Measurements from ENCODE around the gene AMY1A.
"Not testable (repeated sequence)": the region's sequence is repeated elsewhere in the genome, so short reads cannot be mapped to it uniquely, and the experiment has no call there.

AMY1A gene

GRCh38 chr1:103655460-103655859 is at the start of gene AMY1A:
AMY1A (plus strand) TSS chr1:103655760; CDS start chr1:103656331, 571 bp downstream.
- DNase-seq = not testable (repeated sequence)

GRCh38 chr1:103616362-103616761 is 39.2 kb upstream of the AMY1A start:
- DNase-seq = no peak

- DNase-seq = not testable (repeated sequence)
Measured at GRCh38 chr1:103616994-103617477, 38.5 kb upstream of the AMY1A start, which contains the start of gene AMY2A. AMY2A (plus strand) TSS chr1:103617427; CDS start chr1:103617441, 14 bp downstream.

GRCh38 chr1:103627436-103627835 is 28.1 kb upstream of the AMY1A start:
- DNase-seq = not testable (repeated sequence)

GRCh38 chr1:103641194-103641593 is 14.4 kb upstream of the AMY1A start:
- not testable (repeated sequence) for DNase-seq

GRCh38 chr1:103643908-103644307 is 11.7 kb upstream of the AMY1A start:
- not testable (repeated sequence) for DNase-seq

GRCh38 chr1:103650305-103650704 is 5.3 kb upstream of the AMY1A start:
- DNase-seq = not testable (repeated sequence)

- not testable (repeated sequence) for DNase-seq
Measured at GRCh38 chr1:103650889-103651288, 4.7 kb upstream of the AMY1A start.

- DNase-seq = not testable (repeated sequence)
Measured at GRCh38 chr1:103654133-103654532, 1.4 kb upstream of the AMY1A start.

- DNase-seq = not testable (repeated sequence)
Measured at GRCh38 chr1:103676335-103676734, 20.8 kb downstream of the AMY1A start.

- DNase-seq = not testable (repeated sequence)
Measured at GRCh38 chr1:103696110-103696509, 40.5 kb downstream of the AMY1A start, which contains the start of gene AMY1B. AMY1B (minus strand) TSS chr1:103696210; CDS start chr1:103695639, 571 bp downstream.

- not testable (repeated sequence) for DNase-seq
Measured at GRCh38 chr1:103697430-103697829, 41.9 kb downstream of the AMY1A start.

GRCh38 chr1:103700669-103701068 is 45.1 kb downstream of the AMY1A start:
- DNase-seq = not testable (repeated sequence)

GRCh38 chr1:103701256-103701655 is 45.7 kb downstream of the AMY1A start:
- not testable (repeated sequence) for DNase-seq

- DNase-seq = not testable (repeated sequence)
Measured at GRCh38 chr1:103707670-103708069, 52.1 kb downstream of the AMY1A start.

GRCh38 chr1:103710381-103710780 is 54.8 kb downstream of the AMY1A start:
- not testable (repeated sequence) for DNase-seq

Measured in DMS79 treated with DMSO at 0.1 percent for 48 hours (cell line).